ENCODE results near the gene KLF15.

The KLF15 gene

GRCh38 chr3:126364130-126364695, 7.0 kb upstream of the KLF15 start:
- TF ChIP-seq CTCF (IDR thresholded peaks at IDR 0.05; ENCODE audit: low read depth, low read length, missing control alignments), result no peak
- DNase-seq, result no peak
- in situ Hi-C loops (cut with HindIII; ENCODE audit: low pct_ligation_motif_present, low sequenced_read_pairs), result no loop called here
- no peak overlapping the region for H3K4me3 ChIP-seq (ENCODE audit: low read depth, low read length)
- H3K36me3 ChIP-seq (replicated peaks), result no peaks in the 10 kb centered on the region
- peaks cover 4% of the 10 kb centered on the region for H3K27me3 ChIP-seq (replicated peaks)
- no peak overlapping the region for H3K27ac ChIP-seq

- Histone ChIP-seq H3K4me3 (ENCODE audit: low read depth, low read length) (no peak overlapping the region), H3K36me3 (replicated peaks) (no peaks in the 10 kb centered on the region), H3K27ac (no peak overlapping the region), H3K27me3 (replicated peaks) (peaks cover 10% of the 10 kb centered on the region)
- DNase-seq, result no peak
- in situ Hi-C loops (cut with HindIII; ENCODE audit: low pct_ligation_motif_present, low sequenced_read_pairs), result no loop called here
- no peak for TF ChIP-seq CTCF (IDR thresholded peaks at IDR 0.05; ENCODE audit: low read depth, low read length, missing control alignments)
These were observed 4.0 kb upstream of the KLF15 start for GRCh38 chr3:126361211-126361610.

- no peak for TF ChIP-seq CTCF (IDR thresholded peaks at IDR 0.05; ENCODE audit: low read depth, low read length, missing control alignments)
- H3K27me3 ChIP-seq (replicated peaks), result peaks cover 10% of the 10 kb centered on the region
- no peak overlapping the region for H3K27ac ChIP-seq
- in situ Hi-C loops (cut with HindIII; ENCODE audit: low pct_ligation_motif_present, low sequenced_read_pairs), result no loop called here
- no peak overlapping the region for H3K4me3 ChIP-seq (ENCODE audit: low read depth, low read length)
- no peaks in the 10 kb centered on the region for H3K36me3 ChIP-seq (replicated peaks)
- DNase-seq, result no peak
These were observed 3.5 kb upstream of the KLF15 start for GRCh38 chr3:126360714-126361060.

- in situ Hi-C loops (cut with HindIII; ENCODE audit: low pct_ligation_motif_present, low sequenced_read_pairs), result no loop called here
- no peak for DNase-seq
- no peak overlapping the region for H3K4me3 ChIP-seq (ENCODE audit: low read depth, low read length)
- H3K27me3 ChIP-seq (replicated peaks), result peaks cover 10% of the 10 kb centered on the region
- no peak for TF ChIP-seq CTCF (IDR thresholded peaks at IDR 0.05; ENCODE audit: low read depth, low read length, missing control alignments)
- H3K27ac ChIP-seq, result no peak overlapping the region
- no peaks in the 10 kb centered on the region for H3K36me3 ChIP-seq (replicated peaks)
These were observed 3.0 kb upstream of the KLF15 start for GRCh38 chr3:126360046-126360713.

GRCh38 chr3:126358816-126359181, 1.6 kb upstream of the KLF15 start:
- no peak overlapping the region for H3K27ac ChIP-seq
- in situ Hi-C loops (cut with HindIII; ENCODE audit: low pct_ligation_motif_present, low sequenced_read_pairs), result no loop called here
- H3K27me3 ChIP-seq (replicated peaks), result peaks cover 10% of the 10 kb centered on the region
- DNase-seq, result no peak
- TF ChIP-seq CTCF (IDR thresholded peaks at IDR 0.05; ENCODE audit: low read depth, low read length, missing control alignments), result no peak
- H3K36me3 ChIP-seq (replicated peaks), result no peaks in the 10 kb centered on the region
- H3K4me3 ChIP-seq (ENCODE audit: low read depth, low read length), result no peak overlapping the region

Measured in brain microvascular endothelial cell (primary cell).